HCT116 (cell line): Measurements from ENCODE around the gene MMP28. TPM values are rescaled to one million over a fixed set of nuclear protein-coding genes. Genes with fewer than 3 reads are reported as not detected.

Experiments
- ATAC-seq: fragments of 200-7000 bp; cut with Tn5 transposase; 2 replicates; pipeline ENCODE4 v1.9.1; 2020; ENCODE audit warnings: mild to moderate bottlenecking, moderate library complexity
- BruUV-seq: library from RNA; stranded (reverse); fragments of 400-500 nt; replicated peaks from 2 replicates; lab custom pipeline; 2021; lab: Mats Ljungman, UMichigan
- CTCF ChIA-PET: fragments of 300-600 bp; sonication (Branson Sonifier 250); formaldehyde crosslinking; loops from one replicate; lab custom pipeline; 2021; ENCODE audit warnings: antibody characterized with exemption; lab: Charles Lee
- POLR2A ChIA-PET: fragments of 300-600, 350-600 bp; sonication (Branson Sonifier 250); formaldehyde crosslinking; loops from one replicate; lab custom pipeline; 2021; ENCODE audit warnings: antibody characterized with exemption; lab: Charles Lee
- RAD21 ChIA-PET, 2 experiments: fragments of 300-600 bp; sonication (Branson Sonifier 250); formaldehyde crosslinking; loops; one replicate each; lab custom pipeline; 2023; ENCODE audit warnings: low total read pairs in 2 of 2; ENCODE audit not compliant: uncharacterized antibody in 2 of 2, unreplicated experiment in 2 of 2, low non-redundant PET in 1 of 2; lab: Charles Lee
- DNase-seq: peaks from one replicate; pipeline ENCODE4 v3.0.0-alpha.2; 2010; ENCODE audit warnings: low read depth, low spot score
- H2AFZ ChIP-seq: fragments of 200-600 bp; shearing (Covaris generic), sonication (generic); 2 replicates; pipeline ENCODE4 v1.6.1; 2017; ENCODE audit warnings: low read depth, mixed run types, mixed read lengths, antibody characterized with exemption, low read length; ENCODE audit not compliant: poor library complexity, severe bottlenecking
- H3K27ac ChIP-seq: 2 replicates; pipeline ENCODE4 v1.5.1; 2012; ENCODE audit warnings: low read depth, low read length
- H3K27me3 ChIP-seq: fragments of 200-600 bp; sonication (generic); 2 replicates; pipeline ENCODE4 v1.6.1; 2016; ENCODE audit warnings: mixed run types, low read length, mixed read lengths; ENCODE audit not compliant: insufficient read depth
- H3K36me3 ChIP-seq, 2 experiments: fragments of 200-500 bp in 1 of 2; fragments of 200-600 bp in 1 of 2; sonication (Bioruptor generic) in 1 of 2; sonication (generic) in 1 of 2; 2 replicates each; pipeline versions ENCODE4 v1.5.1 to v1.6.1; 2014 to 2016; ENCODE audit warnings: low read length in 2 of 2, inconsistent platforms in 1 of 2, mixed read lengths in 1 of 2, mixed run types in 1 of 2; ENCODE audit not compliant: insufficient read depth in 2 of 2, control insufficient read depth in 1 of 2
- H3K4me1 ChIP-seq, 2 experiments: fragments of 200-600 bp in 1 of 2; sonication (generic) in 1 of 2; 2 replicates each; pipeline versions ENCODE4 v1.5.1 to v1.6.1; 2012 to 2017; ENCODE audit warnings: low read length in 2 of 2, inconsistent platforms in 1 of 2, mild to moderate bottlenecking in 1 of 2, mixed read lengths in 1 of 2, mixed run types in 1 of 2, moderate library complexity in 1 of 2; ENCODE audit not compliant: insufficient read depth in 2 of 2, control insufficient read depth in 1 of 2
- H3K4me2 ChIP-seq: fragments of 200-600 bp; sonication (generic); 2 replicates; pipeline ENCODE4 v1.6.1; 2017; ENCODE audit warnings: mixed run types, low read length, mixed read lengths
- H3K4me3 ChIP-seq, 2 experiments: fragments of 200-600 bp in 1 of 2; sonication (generic) in 1 of 2; replicated peaks in 1 of 2; 2 replicates each; pipeline ENCODE4 v1.5.1; 2011 to 2016; ENCODE audit warnings: low read length in 2 of 2, control low read depth in 1 of 2, low read depth in 1 of 2, mild to moderate bottlenecking in 1 of 2, mixed read lengths in 1 of 2, mixed run types in 1 of 2
- H3K79me2 ChIP-seq: fragments of 200-600 bp; sonication (generic); 2 replicates; pipeline ENCODE4 v1.6.1; 2017; ENCODE audit warnings: mild to moderate bottlenecking, mixed run types, low read length, moderate library complexity, mixed read lengths; ENCODE audit not compliant: insufficient read depth
- H3K9ac ChIP-seq: fragments of 200-600 bp; sonication (generic); 2 replicates; pipeline ENCODE4 v1.6.1; 2016; ENCODE audit warnings: low read length, mixed read lengths
- H3K9me2 ChIP-seq: fragments of 200-600 bp; sonication (generic), shearing (Covaris generic); 2 replicates; pipeline ENCODE4 v1.6.1; 2017; ENCODE audit warnings: mixed run types, mild to moderate bottlenecking, moderate library complexity; ENCODE audit not compliant: insufficient read depth
- H3K9me3 ChIP-seq, 2 experiments: fragments of 200-500 bp in 1 of 2; fragments of 200-600 bp in 1 of 2; sonication (Bioruptor generic) in 1 of 2; sonication (generic) in 1 of 2; 2 replicates each; pipeline ENCODE4 v1.6.1; 2014 to 2017; ENCODE audit warnings: low read length in 2 of 2, mixed read lengths in 2 of 2, inconsistent platforms in 1 of 2, low read depth in 1 of 2, mild to moderate bottlenecking in 1 of 2, mixed run types in 1 of 2, moderate library complexity in 1 of 2; ENCODE audit not compliant: control insufficient read depth in 1 of 2, insufficient read depth in 1 of 2
- H4K20me1 ChIP-seq: fragments of 200-600 bp; sonication (generic), shearing (Covaris generic); 2 replicates; pipeline ENCODE4 v1.6.1; 2017; ENCODE audit warnings: mixed run types, mild to moderate bottlenecking, moderate library complexity; ENCODE audit not compliant: insufficient read depth
- CBX3 ChIP-seq: IDR thresholded peaks from 2 replicates; pipeline ENCODE4 v1.6.1; 2012; ENCODE audit warnings: low read depth
- CEBPB ChIP-seq: IDR thresholded peaks from 2 replicates; pipeline ENCODE4 v1.6.1; 2012; ENCODE audit warnings: low read depth
- EGR1 ChIP-seq: IDR thresholded peaks from 2 replicates; pipeline ENCODE4 v1.6.1; 2012; ENCODE audit warnings: low read depth
- ELF1 ChIP-seq: IDR thresholded peaks from 2 replicates; pipeline ENCODE4 v1.6.1; 2012; ENCODE audit warnings: low read depth, borderline replicate concordance
- EZH2phosphoT487 ChIP-seq: fragments of 200-600 bp; IDR thresholded peaks from 2 replicates; pipeline ENCODE4 v1.6.1; 2018; ENCODE audit warnings: antibody characterized with exemption, borderline replicate concordance
- MAX ChIP-seq: IDR thresholded peaks from 2 replicates; pipeline ENCODE4 v1.6.1; 2012
- POLR2A ChIP-seq: IDR thresholded peaks from 2 replicates; pipeline ENCODE4 v1.7.0; 2011; ENCODE audit warnings: borderline replicate concordance; ENCODE audit not compliant: insufficient read depth, insufficient read length; ENCODE audit errors: extremely low read depth
- POLR2AphosphoS5 ChIP-seq: IDR thresholded peaks from 2 replicates; pipeline ENCODE4 v1.6.1; 2011; ENCODE audit warnings: mild to moderate bottlenecking, low read depth, low read length, moderate library complexity
- SP1 ChIP-seq: IDR thresholded peaks from 2 replicates; pipeline ENCODE4 v1.6.1; 2012; ENCODE audit warnings: low read depth
- SRF ChIP-seq: IDR thresholded peaks from 2 replicates; pipeline ENCODE4 v1.6.1; 2012; ENCODE audit warnings: low read depth
- TCF7L2 ChIP-seq: IDR thresholded peaks from 2 replicates; pipeline ENCODE4 v1.7.0; 2011; ENCODE audit warnings: borderline replicate concordance, inconsistent platforms; ENCODE audit not compliant: insufficient read depth, insufficient read length; ENCODE audit errors: extremely low read depth
- YY1 ChIP-seq: IDR thresholded peaks from 2 replicates; pipeline ENCODE4 v1.6.1; 2011; ENCODE audit warnings: low read length, low read depth, moderate library complexity, mild to moderate bottlenecking; ENCODE audit not compliant: insufficient replicate concordance; ENCODE audit errors: extremely low read depth
- ZBTB33 ChIP-seq: IDR thresholded peaks from 2 replicates; pipeline ENCODE4 v1.6.1; 2011; ENCODE audit warnings: mild to moderate bottlenecking, low read length, moderate library complexity; ENCODE audit not compliant: insufficient replicate concordance; ENCODE audit errors: extremely low read depth
- ZFX ChIP-seq: fragments of 450-650 bp; IDR thresholded peaks from 2 replicates; pipeline ENCODE4 v1.6.1; 2017
- ZNF274 ChIP-seq: fragments of 200-500 bp; sonication (Bioruptor generic); IDR thresholded peaks from 2 replicates; pipeline ENCODE4 v1.6.1; 2014; ENCODE audit warnings: mild to moderate bottlenecking, low read depth, low read length, inconsistent platforms
- intact Hi-C: fragments of 100-400 bp; cut with micrococcal nuclease; formaldehyde crosslinking; loops from 2 replicates; pipeline ENCODE4 v1.10.0; 2022
- total RNA-seq: library from RNA; stranded (reverse); gene quantifications from one replicate; pipeline ENCODE4 v1.2.1, GENCODE V29; 2021; ENCODE audit not compliant: unreplicated experiment
- TF ChIP-seq, protein P1 (sequence below): IDR thresholded peaks from 2 replicates; pipeline ENCODE4 v1.6.1; 2012

The MMP28 gene
- total RNA-seq, 1 experiment from 2014 or later, result 2.6 TPM

- RAD21 ChIA-PET, result no interaction called here
- DNase-seq, result no peak
- POLR2A ChIA-PET, result no interaction called here
- TF ChIP-seq MAX (no peak), ELF1 (no peak), EZH2phosphoT487 (no peak), ZBTB33 (no peak), ZFX (no peak), YY1 (no peak), TCF7L2 (no peak), CBX3 (no peak), ZNF274 (no peak), EGR1 (no peak), SRF (no peak), CEBPB (no peak), SP1 (no peak), POLR2AphosphoS5 (no peak), POLR2A (no peak)
- TF ChIP-seq, protein P1, sequence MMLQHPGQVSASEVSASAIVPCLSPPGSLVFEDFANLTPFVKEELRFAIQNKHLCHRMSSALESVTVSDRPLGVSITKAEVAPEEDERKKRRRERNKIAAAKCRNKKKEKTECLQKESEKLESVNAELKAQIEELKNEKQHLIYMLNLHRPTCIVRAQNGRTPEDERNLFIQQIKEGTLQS, result no peak
- no peak overlapping the region for H3K9ac ChIP-seq
- H3K27me3 ChIP-seq, result no peaks in the 10 kb centered on the region
- H3K4me2 ChIP-seq, result no peak overlapping the region
- H2AFZ ChIP-seq, result no peak overlapping the region
- H3K9me2 ChIP-seq, result no peaks in the 10 kb centered on the region
- CTCF ChIA-PET, result no interaction called here
- no peaks in the 10 kb centered on the region for H3K79me2 ChIP-seq
- H3K27ac ChIP-seq, result no peak overlapping the region
- intact Hi-C loops, result no loop called here
- H3K36me3 ChIP-seq, result no peaks in the 10 kb centered on the region
- no TSS peak for BruUV-seq
- H3K9me3 ChIP-seq, result no peaks in the 10 kb centered on the region
- ATAC-seq, result no peak
- H3K4me1 ChIP-seq, result no peaks in the 10 kb centered on the region
- H4K20me1 ChIP-seq, result no peaks in the 10 kb centered on the region
- H3K4me3 ChIP-seq, result no peak overlapping the region
Measured at GRCh38 chr17:35736236-35736635, 59.2 kb downstream of the MMP28 start.
